K562 (cell line): ENCODE results near the gene CA5B. TPM values are rescaled to one million over a fixed set of nuclear protein-coding genes. Genes with fewer than 3 reads are reported as not detected.

Source experiments
- BCL6 ChIP-seq: fragments of 250-450 bp; sonication (Bioruptor Pico); IDR thresholded peaks from 2 replicates; pipeline ENCODE4 v1.4.0; 2020
- CEBPB ChIP-seq: fragments of 450-650 bp; IDR thresholded peaks from 2 replicates; pipeline ENCODE4 v1.6.1; 2016; ENCODE audit warnings: missing genetic modification characterization, missing compliant biosample characterization
- HEY1 ChIP-seq: fragments of 250-450 bp; sonication (Bioruptor Pico); IDR thresholded peaks from 2 replicates; pipeline ENCODE4 v1.5.0; 2020; ENCODE audit warnings: mild to moderate bottlenecking, moderate library complexity, borderline replicate concordance
- MEIS2 ChIP-seq: fragments of 450-650 bp; IDR thresholded peaks from 2 replicates; pipeline ENCODE4 v1.6.1; 2014; ENCODE audit warnings: mild to moderate bottlenecking; ENCODE audit not compliant: partially characterized antibody
- MTF1 ChIP-seq: fragments of 250-450 bp; sonication (Bioruptor Pico); IDR thresholded peaks from 2 replicates; pipeline ENCODE4 v1.9.0; 2021; ENCODE audit warnings: moderate library complexity, mild to moderate bottlenecking, inconsistent platforms, borderline replicate concordance
- MYC ChIP-seq, 2 experiments: fragments of 250-450 bp in 1 of 2; sonication (Bioruptor Pico) in 1 of 2; IDR thresholded peaks; 2 replicates each; pipeline versions ENCODE4 v1.5.1 to v1.6.1; 2012 to 2021; ENCODE audit warnings: low read depth in 2 of 2, borderline replicate concordance in 1 of 2, improper control_type of control experiment in 1 of 2, low read length in 1 of 2, mild to moderate bottlenecking in 1 of 2, moderate library complexity in 1 of 2
- PHB ChIP-seq: fragments of 250-450 bp; sonication (Bioruptor Pico); IDR thresholded peaks from 2 replicates; pipeline ENCODE4 v1.5.0; 2021
- PHF21A ChIP-seq: fragments of 450-650 bp; IDR thresholded peaks from 2 replicates; pipeline ENCODE4 v1.6.1; 2017; ENCODE audit warnings: low read depth, borderline replicate concordance
- RFX7 ChIP-seq: fragments of 250-450 bp; sonication (Bioruptor Pico); IDR thresholded peaks from 2 replicates; pipeline ENCODE4 v1.5.1; 2021; ENCODE audit warnings: mild to moderate bottlenecking
- TAF1 ChIP-seq: IDR thresholded peaks from 2 replicates; pipeline ENCODE4 v1.6.1; 2011; ENCODE audit warnings: mild to moderate bottlenecking, low read length, moderate library complexity; ENCODE audit not compliant: insufficient read depth, control insufficient read depth, severe bottlenecking; ENCODE audit errors: extremely low read depth
- TCF7L2 ChIP-seq: fragments of 150-350 bp; IDR thresholded peaks from 2 replicates; pipeline ENCODE4 v1.6.1; 2016; ENCODE audit warnings: low read depth, mild to moderate bottlenecking, low read length, moderate library complexity
- ZFPM2 ChIP-seq: fragments of 250-450 bp; sonication (Bioruptor Pico); IDR thresholded peaks from 2 replicates; pipeline ENCODE4 v1.5.1; 2022; ENCODE audit warnings: mild to moderate bottlenecking
- ZNF316 ChIP-seq: fragments of 450-650 bp; IDR thresholded peaks from 2 replicates; pipeline ENCODE4 v1.6.1; 2016
- polyA plus RNA-seq, 8 experiments: library from polyadenylated mRNA; depleted of rRNA in 4 of 8; stranded (reverse) in 5 of 8; unstranded in 3 of 8; fragments of >200 nt; fragmentation: Nextera tagmentation in 2 of 8; fragmentation: Illumina TruSeq in 1 of 8; extraction: Ambion mirVana in 2 of 8; extraction: Trizol in 1 of 8; gene quantifications; 2 replicates each; pipeline versions ENCODE4 v1.2.1 to v1.2.3, GENCODE V29; 2011 to 2014; ENCODE audit warnings: inconsistent platforms in 1 of 8, missing spikeins in 1 of 8
- total RNA-seq, 7 experiments: library from RNA; depleted of rRNA in 6 of 7; stranded (reverse); fragments of >200 nt in 6 of 7; fragmentation: Illumina TruSeq in 2 of 7; extraction: Trizol in 2 of 7; gene quantifications; 2 replicates each; pipeline versions ENCODE4 v1.2.1 to v1.2.3, GENCODE V29; 2011 to 2021; ENCODE audit warnings: low replicate concordance in 1 of 7
- TF ChIP-seq, protein P1 (sequence below): fragments of 250-450 bp; sonication (Bioruptor Pico); IDR thresholded peaks from 2 replicates; pipeline ENCODE4 v1.9.0; 2021; ENCODE audit warnings: mild to moderate bottlenecking, inconsistent platforms
- TF ChIP-seq, protein P2 (sequence below): fragments of 250-450 bp; sonication (Bioruptor Pico); IDR thresholded peaks from 2 replicates; pipeline ENCODE4 v1.5.0; 2021; ENCODE audit warnings: mild to moderate bottlenecking, moderate library complexity
- TF ChIP-seq, protein P3 (sequence below): sonication (generic); formaldehyde crosslinking; IDR thresholded peaks from 2 replicates; pipeline ENCODE4 v1.8.0; 2022; ENCODE audit warnings: missing genetic modification reagents, mild to moderate bottlenecking, borderline replicate concordance

CA5B gene
- total and polyA plus RNA-seq, 9 of the 15 experiments (the other 6 are each of a cell fraction or from before 2014, with no cell fraction given) = 0.55 to 3.7 (median 2.6) TPM

DNA sequence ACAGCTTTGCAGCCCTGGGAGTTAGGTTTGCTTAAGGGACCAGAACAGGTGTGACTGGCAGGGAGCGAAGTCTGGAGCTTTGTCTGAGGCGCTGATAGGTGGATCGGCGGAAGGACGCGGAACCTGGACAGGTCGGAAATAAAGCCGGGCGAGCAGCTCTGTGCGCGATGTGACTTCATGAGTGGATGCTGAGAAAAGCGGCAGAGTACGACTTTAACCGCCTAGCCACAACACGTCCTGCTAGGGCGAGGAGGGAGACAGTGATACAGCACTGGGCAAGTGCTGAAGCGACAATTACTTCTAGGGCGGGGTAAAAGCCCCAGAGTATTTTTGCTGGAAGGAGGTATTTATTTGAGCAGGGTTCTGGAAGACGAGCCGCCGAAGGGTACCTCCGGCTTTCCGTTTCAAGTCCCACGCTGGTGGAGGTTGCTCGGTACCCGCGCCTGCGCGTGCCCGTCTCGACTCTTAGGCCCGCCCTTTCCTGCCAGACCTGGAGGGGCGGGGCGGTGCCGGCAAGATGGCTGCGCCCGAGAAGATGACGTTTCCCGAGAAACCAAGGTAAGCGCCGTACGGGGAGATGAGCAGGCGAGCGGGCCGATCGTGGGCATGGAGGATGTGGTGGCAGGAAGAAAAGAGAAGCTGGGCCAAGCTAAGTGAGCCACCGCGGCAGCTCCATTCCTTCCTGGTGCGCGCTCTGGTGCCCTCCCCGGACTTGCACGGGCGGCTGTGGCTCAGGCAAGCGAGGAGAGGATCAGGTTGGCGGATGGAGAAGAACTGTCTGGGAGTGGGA is 52.1 kb downstream of the CA5B start, which contains the start of gene ZRSR2 (continued):
- TF ChIP-seq, protein P1, sequence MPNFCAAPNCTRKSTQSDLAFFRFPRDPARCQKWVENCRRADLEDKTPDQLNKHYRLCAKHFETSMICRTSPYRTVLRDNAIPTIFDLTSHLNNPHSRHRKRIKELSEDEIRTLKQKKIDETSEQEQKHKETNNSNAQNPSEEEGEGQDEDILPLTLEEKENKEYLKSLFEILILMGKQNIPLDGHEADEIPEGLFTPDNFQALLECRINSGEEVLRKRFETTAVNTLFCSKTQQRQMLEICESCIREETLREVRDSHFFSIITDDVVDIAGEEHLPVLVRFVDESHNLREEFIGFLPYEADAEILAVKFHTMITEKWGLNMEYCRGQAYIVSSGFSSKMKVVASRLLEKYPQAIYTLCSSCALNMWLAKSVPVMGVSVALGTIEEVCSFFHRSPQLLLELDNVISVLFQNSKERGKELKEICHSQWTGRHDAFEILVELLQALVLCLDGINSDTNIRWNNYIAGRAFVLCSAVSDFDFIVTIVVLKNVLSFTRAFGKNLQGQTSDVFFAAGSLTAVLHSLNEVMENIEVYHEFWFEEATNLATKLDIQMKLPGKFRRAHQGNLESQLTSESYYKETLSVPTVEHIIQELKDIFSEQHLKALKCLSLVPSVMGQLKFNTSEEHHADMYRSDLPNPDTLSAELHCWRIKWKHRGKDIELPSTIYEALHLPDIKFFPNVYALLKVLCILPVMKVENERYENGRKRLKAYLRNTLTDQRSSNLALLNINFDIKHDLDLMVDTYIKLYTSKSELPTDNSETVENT (CRISPR knock-in tag) = no peak
- TF ChIP-seq RFX7 (no peak), PHF21A (no peak), MEIS2 (peak; percentile 81), ZFPM2 (CRISPR knock-in tag) (no peak), BCL6 (no peak), CEBPB (tag) (no peak), TCF7L2 (no peak), MYC (IDR thresholded peaks at IDR 0.05; ENCODE audit: low read depth, low read length) (no peak), MYC (CRISPR knock-in tag; IDR thresholded peaks at IDR 0.05; ENCODE audit: borderline replicate concordance, low read depth) (no peak), MTF1 (CRISPR knock-in tag) (no peak), ZNF316 (0 out of 2 replicates have a peak, but pooled peaks have one; percentile 26), TAF1 (peak; percentile 64), PHB (CRISPR knock-in tag) (no peak), HEY1 (CRISPR knock-in tag) (no peak)
- TF ChIP-seq, protein P2, sequence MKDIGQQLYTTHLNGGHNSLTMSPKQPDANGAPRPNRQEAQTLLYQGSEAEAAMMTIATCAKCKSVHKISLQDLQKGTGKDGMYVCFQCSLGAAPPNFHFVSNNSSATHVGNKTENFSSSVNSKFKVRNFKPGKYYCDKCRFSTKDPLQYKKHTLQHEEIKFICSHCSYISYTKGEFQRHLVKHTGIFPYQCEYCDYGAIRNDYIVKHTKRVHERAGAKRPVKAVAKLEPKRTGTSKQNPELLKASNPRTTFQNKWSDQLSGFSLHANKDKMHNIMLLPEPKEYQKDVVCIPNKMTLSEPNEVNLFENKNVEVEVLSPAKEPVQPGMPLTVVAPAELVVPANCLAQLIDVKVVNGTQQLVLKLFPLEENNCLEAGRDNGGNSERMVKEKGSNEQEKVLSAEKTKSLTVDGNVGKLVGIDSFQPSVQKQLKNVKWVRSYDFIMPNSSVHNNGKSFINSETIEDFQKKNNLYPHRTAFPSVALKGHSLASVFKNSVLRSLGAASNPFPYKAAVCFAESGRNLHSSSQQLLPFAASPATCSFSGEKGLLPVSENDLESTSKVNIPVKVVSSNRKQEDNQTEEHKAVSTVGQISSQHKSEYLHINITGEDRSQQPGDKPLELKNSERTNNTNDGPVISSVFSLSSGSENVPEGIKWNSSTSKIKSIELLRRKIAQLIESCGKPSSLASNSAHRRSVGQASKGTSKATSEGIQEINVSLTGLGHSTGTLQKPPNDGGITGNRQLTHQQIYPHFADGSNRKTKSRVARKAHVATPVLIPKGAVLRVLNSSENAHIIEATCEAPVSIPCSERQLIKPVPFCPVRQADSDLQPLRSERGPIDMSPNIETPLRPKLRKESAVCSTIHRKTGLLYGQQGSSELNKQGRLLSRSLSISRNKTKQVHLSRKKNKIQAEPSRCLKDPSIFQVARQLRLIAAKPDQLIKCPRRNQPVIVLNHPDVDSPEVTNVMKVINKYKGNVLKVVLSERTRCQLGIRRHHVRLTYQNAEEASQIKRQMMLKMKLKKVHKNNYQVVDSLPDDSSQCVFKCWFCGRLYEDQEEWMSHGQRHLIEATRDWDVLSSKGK (CRISPR knock-in tag) = no peak
- TF ChIP-seq, protein P3, sequence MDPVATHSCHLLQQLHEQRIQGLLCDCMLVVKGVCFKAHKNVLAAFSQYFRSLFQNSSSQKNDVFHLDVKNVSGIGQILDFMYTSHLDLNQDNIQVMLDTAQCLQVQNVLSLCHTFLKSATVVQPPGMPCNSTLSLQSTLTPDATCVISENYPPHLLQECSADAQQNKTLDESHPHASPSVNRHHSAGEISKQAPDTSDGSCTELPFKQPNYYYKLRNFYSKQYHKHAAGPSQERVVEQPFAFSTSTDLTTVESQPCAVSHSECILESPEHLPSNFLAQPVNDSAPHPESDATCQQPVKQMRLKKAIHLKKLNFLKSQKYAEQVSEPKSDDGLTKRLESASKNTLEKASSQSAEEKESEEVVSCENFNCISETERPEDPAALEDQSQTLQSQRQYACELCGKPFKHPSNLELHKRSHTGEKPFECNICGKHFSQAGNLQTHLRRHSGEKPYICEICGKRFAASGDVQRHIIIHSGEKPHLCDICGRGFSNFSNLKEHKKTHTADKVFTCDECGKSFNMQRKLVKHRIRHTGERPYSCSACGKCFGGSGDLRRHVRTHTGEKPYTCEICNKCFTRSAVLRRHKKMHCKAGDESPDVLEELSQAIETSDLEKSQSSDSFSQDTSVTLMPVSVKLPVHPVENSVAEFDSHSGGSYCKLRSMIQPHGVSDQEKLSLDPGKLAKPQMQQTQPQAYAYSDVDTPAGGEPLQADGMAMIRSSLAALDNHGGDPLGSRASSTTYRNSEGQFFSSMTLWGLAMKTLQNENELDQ (CRISPR knock-in tag) = no peak
